WTC11 (cell line): Measurements from ENCODE around the gene LCE1E. TPM values are rescaled to one million over a fixed set of nuclear protein-coding genes. Genes with fewer than 3 reads are reported as not detected.

Experiments
- ATAC-seq: fragments of 200-7000 bp; cut with Tn5 transposase; 2 replicates; pipeline ENCODE4 v1.10.0; 2021; ENCODE audit warnings: mild to moderate bottlenecking, moderate library complexity
- CTCF ChIA-PET: fragments of 300-600 bp; sonication (Branson Sonifier 250); formaldehyde crosslinking; loops from one replicate; lab custom pipeline; 2021; ENCODE audit warnings: antibody characterized with exemption; lab: Charles Lee
- POLR2A ChIA-PET: fragments of 350-600 bp; sonication (Branson Sonifier 250); formaldehyde crosslinking; loops from one replicate; lab custom pipeline; 2021; ENCODE audit warnings: antibody characterized with exemption; lab: Charles Lee
- DNase-seq: peaks from one replicate; pipeline ENCODE4 v3.0.0; 2021; ENCODE audit warnings: low spot score
- H3K27ac Mint-ChIP-seq: 2 replicates; pipeline ENCODE4 v1.8.0; 2021; ENCODE audit warnings: mixed read lengths
- H3K27me3 Mint-ChIP-seq: 2 replicates; pipeline ENCODE4 v1.8.0; 2021; ENCODE audit warnings: low read depth, mild to moderate bottlenecking, moderate library complexity, mixed read lengths
- H3K36me3 Mint-ChIP-seq: 2 replicates; pipeline ENCODE4 v1.8.0; 2021; ENCODE audit warnings: mixed read lengths
- H3K4me1 Mint-ChIP-seq: 2 replicates; pipeline ENCODE4 v1.8.0; 2022; ENCODE audit warnings: mixed read lengths
- H3K4me3 Mint-ChIP-seq: 2 replicates; pipeline ENCODE4 v1.8.0; 2021; ENCODE audit warnings: mild to moderate bottlenecking, moderate library complexity, mixed read lengths
- H3K9me3 Mint-ChIP-seq: 2 replicates; pipeline ENCODE4 v1.8.0; 2021; ENCODE audit warnings: mixed read lengths
- ATF3 ChIP-seq: sonication (generic); formaldehyde crosslinking; conservative IDR thresholded peaks from 2 replicates; pipeline ENCODE4 v1.8.1; 2022; ENCODE audit warnings: mild to moderate bottlenecking, missing genetic modification reagents
- CREB1 ChIP-seq: sonication (generic); formaldehyde crosslinking; IDR thresholded peaks from 2 replicates; pipeline ENCODE4 v1.8.0; 2023; ENCODE audit warnings: mild to moderate bottlenecking, missing genetic modification reagents
- ERG ChIP-seq: fragments of 250-450 bp; sonication (Bioruptor Pico); IDR thresholded peaks from 2 replicates; pipeline ENCODE4 v1.8.0; 2021; ENCODE audit warnings: mild to moderate bottlenecking
- FOXK1 ChIP-seq: sonication (generic); formaldehyde crosslinking; IDR thresholded peaks from 2 replicates; pipeline ENCODE4 v1.8.0; 2022; ENCODE audit warnings: mild to moderate bottlenecking, moderate library complexity, missing genetic modification reagents
- GABPB1 ChIP-seq: sonication (generic); formaldehyde crosslinking; IDR thresholded peaks from 2 replicates; pipeline ENCODE4 v1.8.1; 2023; ENCODE audit warnings: mild to moderate bottlenecking, missing genetic modification reagents
- HMGA2 ChIP-seq: fragments of 250-450 bp; sonication (Bioruptor Pico); IDR thresholded peaks from 2 replicates; pipeline ENCODE4 v1.4.0; 2021; ENCODE audit warnings: mild to moderate bottlenecking, moderate library complexity
- IRF1 ChIP-seq: sonication (generic); formaldehyde crosslinking; IDR thresholded peaks from 2 replicates; pipeline ENCODE4 v1.8.0; 2023; ENCODE audit warnings: missing genetic modification reagents
- JAZF1 ChIP-seq: fragments of 250-450 bp; sonication (Bioruptor Pico); IDR thresholded peaks from 2 replicates; pipeline ENCODE4 v1.9.0; 2021; ENCODE audit warnings: moderate library complexity, mild to moderate bottlenecking, inconsistent platforms
- KAT7 ChIP-seq: sonication (generic); formaldehyde crosslinking; IDR thresholded peaks from 2 replicates; pipeline ENCODE4 v1.8.1; 2023; ENCODE audit warnings: missing genetic modification reagents, mild to moderate bottlenecking, borderline replicate concordance
- MXD4 ChIP-seq: fragments of 250-450 bp; sonication (Bioruptor Pico); IDR thresholded peaks from 2 replicates; pipeline ENCODE4 v1.8.0; 2021; ENCODE audit warnings: mild to moderate bottlenecking, moderate library complexity, borderline replicate concordance
- NR1H2 ChIP-seq: sonication (generic); formaldehyde crosslinking; IDR thresholded peaks from 2 replicates; pipeline ENCODE4 v1.9.0; 2021; ENCODE audit warnings: mild to moderate bottlenecking, moderate library complexity, missing genetic modification reagents
- NR3C1 ChIP-seq: sonication (generic); formaldehyde crosslinking; conservative IDR thresholded peaks from 2 replicates; pipeline ENCODE4 v1.8.1; 2023; ENCODE audit warnings: low read depth, mild to moderate bottlenecking, missing genetic modification reagents
- PREB ChIP-seq: sonication (generic); formaldehyde crosslinking; IDR thresholded peaks from 2 replicates; pipeline ENCODE4 v1.8.1; 2022; ENCODE audit warnings: mild to moderate bottlenecking, missing genetic modification reagents, moderate library complexity, borderline replicate concordance
- PRRX2 ChIP-seq: fragments of 250-450 bp; sonication (Bioruptor Pico); IDR thresholded peaks from 2 replicates; pipeline ENCODE4 v1.8.0; 2021; ENCODE audit warnings: mild to moderate bottlenecking
- STAT6 ChIP-seq: sonication (generic); formaldehyde crosslinking; conservative IDR thresholded peaks from 2 replicates; pipeline ENCODE4 v1.8.1; 2023; ENCODE audit warnings: mild to moderate bottlenecking, low read depth, missing genetic modification reagents, moderate library complexity
- USF2 ChIP-seq: sonication (generic); formaldehyde crosslinking; IDR thresholded peaks from 2 replicates; pipeline ENCODE4 v1.8.1; 2023; ENCODE audit warnings: mild to moderate bottlenecking, missing genetic modification reagents, moderate library complexity
- ZNF219 ChIP-seq: sonication (generic); formaldehyde crosslinking; IDR thresholded peaks from 2 replicates; pipeline ENCODE4 v1.8.0; 2023; ENCODE audit warnings: missing genetic modification reagents, mild to moderate bottlenecking, borderline replicate concordance
- ZNF317 ChIP-seq: sonication (generic); formaldehyde crosslinking; IDR thresholded peaks from 2 replicates; pipeline ENCODE4 v1.8.1; 2023; ENCODE audit warnings: low read depth, mild to moderate bottlenecking, moderate library complexity, missing genetic modification reagents, borderline replicate concordance
- ZNF396 ChIP-seq: fragments of 250-450 bp; sonication (Bioruptor Pico); IDR thresholded peaks from 2 replicates; pipeline ENCODE4 v1.8.0; 2021; ENCODE audit warnings: mild to moderate bottlenecking, moderate library complexity, borderline replicate concordance
- ZNF512 ChIP-seq: sonication (generic); formaldehyde crosslinking; IDR thresholded peaks from 2 replicates; pipeline ENCODE4 v1.8.1; 2022; ENCODE audit warnings: missing genetic modification reagents, borderline replicate concordance
- ZNF671 ChIP-seq: fragments of 250-450 bp; sonication (Bioruptor Pico); IDR thresholded peaks from 2 replicates; pipeline ENCODE4 v1.8.0; 2021; ENCODE audit warnings: mild to moderate bottlenecking
- total RNA-seq: library from RNA; stranded (reverse); gene quantifications from 3 replicates; pipeline ENCODE4 v1.2.3, GENCODE V29; 2021

The LCE1E gene
- total RNA-seq, 1 experiment from 2014 or later = not detected

- TF ChIP-seq STAT6 (CRISPR knock-in tag) (no peak), KAT7 (CRISPR knock-in tag) (no peak), MXD4 (CRISPR knock-in tag) (no peak), ZNF671 (CRISPR knock-in tag) (no peak), HMGA2 (CRISPR knock-in tag) (no peak), USF2 (CRISPR knock-in tag) (no peak), NR3C1 (CRISPR knock-in tag) (no peak), NR1H2 (CRISPR knock-in tag) (no peak), FOXK1 (CRISPR knock-in tag) (no peak), JAZF1 (CRISPR knock-in tag) (no peak), ZNF219 (no peak), ERG (CRISPR knock-in tag) (no peak), CREB1 (no peak)
Measured at GRCh38 chr1:152743371-152744145, 42.5 kb upstream of the LCE1E start (continued).

GRCh38 chr1:152745289-152745704 is 40.8 kb upstream of the LCE1E start:
- ATAC-seq (no peak), DNase-seq (no peak)
- Mint-ChIP-seq H3K4me3 (no peak overlapping the region), H3K4me1 (no peaks in the 10 kb centered on the region), H3K27ac (no peak overlapping the region), H3K9me3 (peaks cover 89% of the 10 kb centered on the region), H3K27me3 (peaks cover 8% of the 10 kb centered on the region), H3K36me3 (peaks cover 70% of the 10 kb centered on the region)
- TF ChIP-seq GABPB1 (CRISPR knock-in tag) (peak; percentile 49; the same call in 1 of the 2 replicates), ZNF512 (CRISPR knock-in tag) (no peak)
- ChIA-PET CTCF (no interaction called here), POLR2A (no interaction called here)

- peaks cover 92% of the 10 kb centered on the region for H3K9me3 Mint-ChIP-seq
- no peak for DNase-seq
- POLR2A ChIA-PET = no interaction called here
- TF ChIP-seq PRRX2 = no peak
- no peak for TF ChIP-seq ZNF317
- TF ChIP-seq ATF3 (CRISPR knock-in tag) = no peak
- TF ChIP-seq PREB (CRISPR knock-in tag) = no peak
- TF ChIP-seq NR1H2 (CRISPR knock-in tag) = no peak
- no peak for TF ChIP-seq IRF1 (CRISPR knock-in tag)
- no peak for TF ChIP-seq ZNF396 (CRISPR knock-in tag)
- H3K4me1 Mint-ChIP-seq = no peaks in the 10 kb centered on the region
- H3K4me3 Mint-ChIP-seq = no peak overlapping the region
- H3K27me3 Mint-ChIP-seq = peaks cover 8% of the 10 kb centered on the region
- H3K36me3 Mint-ChIP-seq = peaks cover 73% of the 10 kb centered on the region
- no peak for ATAC-seq
- CTCF ChIA-PET = no interaction called here
- no peak overlapping the region for H3K27ac Mint-ChIP-seq
Measured at GRCh38 chr1:152745765-152746444, 40.2 kb upstream of the LCE1E start.
